HG03066 (cell line): ENCODE results near the gene PBXIP1.
"Not testable (repeated sequence)": the region's sequence is repeated elsewhere in the genome, so short reads cannot be mapped to it uniquely, and the experiment has no call there.

Experiments
- ATAC-seq: cut with Tn5 transposase; IDR thresholded peaks from one replicate; pipeline ENCODE4 v1.9.1; 2021; ENCODE audit warnings: low read depth; ENCODE audit not compliant: unreplicated experiment

PBXIP1 gene

GRCh38 chr1:154955718-154956543, at the start of gene PBXIP1:
Gene PBXIP1 (minus strand): TSS chr1:154956099. CDS start chr1:154953721, 2,378 bp downstream.
- ATAC-seq = peak; percentile 71

- no peak for ATAC-seq
Observed at GRCh38 chr1:155005076-155006011, 49.4 kb upstream of the PBXIP1 start.

- no peak for ATAC-seq
Observed at GRCh38 chr1:155004352-155005075, 48.6 kb upstream of the PBXIP1 start.

GRCh38 chr1:155003766-155004351, 48.0 kb upstream of the PBXIP1 start:
- no peak for ATAC-seq

- ATAC-seq = no peak
Observed at GRCh38 chr1:155003227-155003765, 47.4 kb upstream of the PBXIP1 start.

- no peak for ATAC-seq
Observed at GRCh38 chr1:155002464-155003226, 46.7 kb upstream of the PBXIP1 start, which contains the start of gene ZBTB7B. Gene ZBTB7B (plus strand): TSS chr1:155002802. CDS start chr1:155014661, 11,859 bp downstream.

- peak; percentile 46 for ATAC-seq
Observed at GRCh38 chr1:155001675-155002463, 46.0 kb upstream of the PBXIP1 start.

- no peak for ATAC-seq
Observed at GRCh38 chr1:155001425-155001674, 45.5 kb upstream of the PBXIP1 start.

GRCh38 chr1:155000726-155001424, 45.0 kb upstream of the PBXIP1 start:
- ATAC-seq = peak; percentile 38

GRCh38 chr1:155000411-155000725, 44.5 kb upstream of the PBXIP1 start:
- no peak for ATAC-seq

GRCh38 chr1:154999571-155000410, 43.9 kb upstream of the PBXIP1 start:
- no peak for ATAC-seq

GRCh38 chr1:154998818-154999570, 43.1 kb upstream of the PBXIP1 start:
- no peak for ATAC-seq

- no peak for ATAC-seq
Observed at GRCh38 chr1:154998201-154998780, 42.4 kb upstream of the PBXIP1 start.

- no peak for ATAC-seq
Observed at GRCh38 chr1:154996966-154997701, 41.2 kb upstream of the PBXIP1 start.

GRCh38 chr1:154995301-154995983, 39.5 kb upstream of the PBXIP1 start:
- ATAC-seq = not testable (repeated sequence)
